Measurements from ENCODE around the gene INF2. TPM values are rescaled to one million over a fixed set of nuclear protein-coding genes. Genes with fewer than 3 reads are reported as not detected.

Gene INF2
- total RNA-seq, 2 donors from 2014 or later, result 50.1 to 210 TPM

- 88% methylated on average over 26 of the region's 31 CpGs for WGBS
- no peaks in the 10 kb centered on the region for H3K9me3 ChIP-seq
- intact Hi-C loops (cut with DNase I), result no loop called here
- TF ChIP-seq, protein P1, sequence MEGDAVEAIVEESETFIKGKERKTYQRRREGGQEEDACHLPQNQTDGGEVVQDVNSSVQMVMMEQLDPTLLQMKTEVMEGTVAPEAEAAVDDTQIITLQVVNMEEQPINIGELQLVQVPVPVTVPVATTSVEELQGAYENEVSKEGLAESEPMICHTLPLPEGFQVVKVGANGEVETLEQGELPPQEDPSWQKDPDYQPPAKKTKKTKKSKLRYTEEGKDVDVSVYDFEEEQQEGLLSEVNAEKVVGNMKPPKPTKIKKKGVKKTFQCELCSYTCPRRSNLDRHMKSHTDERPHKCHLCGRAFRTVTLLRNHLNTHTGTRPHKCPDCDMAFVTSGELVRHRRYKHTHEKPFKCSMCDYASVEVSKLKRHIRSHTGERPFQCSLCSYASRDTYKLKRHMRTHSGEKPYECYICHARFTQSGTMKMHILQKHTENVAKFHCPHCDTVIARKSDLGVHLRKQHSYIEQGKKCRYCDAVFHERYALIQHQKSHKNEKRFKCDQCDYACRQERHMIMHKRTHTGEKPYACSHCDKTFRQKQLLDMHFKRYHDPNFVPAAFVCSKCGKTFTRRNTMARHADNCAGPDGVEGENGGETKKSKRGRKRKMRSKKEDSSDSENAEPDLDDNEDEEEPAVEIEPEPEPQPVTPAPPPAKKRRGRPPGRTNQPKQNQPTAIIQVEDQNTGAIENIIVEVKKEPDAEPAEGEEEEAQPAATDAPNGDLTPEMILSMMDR (IDR thresholded peaks at IDR 0.05), result no peak
- TF ChIP-seq POLR2A (IDR thresholded peaks at IDR 0.05), result no peak
- no peak for TF ChIP-seq POLR2AphosphoS5 (IDR thresholded peaks at IDR 0.05)
- no peak for DNase-seq (ENCODE audit: low spot score)
- H3K4me3 ChIP-seq, result no peak overlapping the region
- H3K27ac ChIP-seq, result peak overlapping the region in 1 of 2 donors; percentile 65
- no peaks in the 10 kb centered on the region for H3K36me3 ChIP-seq
- no peaks in the 10 kb centered on the region for H3K27me3 ChIP-seq (replicated peaks; ENCODE audit: insufficient read depth)
- no peaks in the 10 kb centered on the region for H3K4me1 ChIP-seq (replicated peaks)
Observed at GRCh38 chr14:104734991-104735779, 45.8 kb downstream of the INF2 start.

DNA sequence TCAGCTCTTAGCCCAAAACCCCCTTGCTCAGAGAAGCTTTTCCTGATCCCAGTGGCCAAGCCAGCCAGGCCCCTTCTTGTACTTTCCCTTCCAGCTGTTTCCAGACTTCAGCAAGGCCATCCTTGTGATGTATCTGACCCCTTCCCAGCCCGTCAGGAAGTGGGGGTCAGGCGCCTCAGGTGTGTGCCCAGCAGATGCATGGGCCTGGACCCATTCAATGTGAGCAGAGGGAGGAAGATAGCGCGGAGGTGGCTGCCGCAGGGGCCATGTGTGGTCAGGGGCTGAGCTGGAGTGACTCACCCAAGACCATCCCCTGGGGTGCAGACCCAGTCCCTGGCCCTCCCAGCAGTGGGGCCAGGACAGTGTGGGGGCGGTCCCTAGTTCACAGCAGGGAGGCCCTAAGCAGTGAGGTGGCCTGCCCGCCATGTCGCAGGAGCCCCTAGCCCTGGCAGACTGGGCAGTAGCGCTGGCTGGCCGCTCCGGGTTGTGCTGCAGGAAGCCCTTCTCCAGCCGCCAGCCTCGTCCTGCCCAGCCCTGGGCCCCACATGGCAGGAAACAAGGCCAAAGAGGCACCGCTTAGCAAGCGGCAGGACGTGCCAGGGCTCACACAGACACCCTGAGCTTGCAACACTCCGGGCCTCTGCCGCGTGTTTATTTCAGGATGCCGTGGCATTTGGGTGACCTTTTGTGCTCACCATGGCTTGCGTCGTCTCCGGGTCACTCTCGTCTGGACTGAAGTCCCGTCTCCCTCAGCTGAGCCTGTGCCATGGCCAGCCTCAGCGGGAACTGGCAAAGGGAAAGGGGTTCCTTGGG lies 46.6 kb downstream of the INF2 start:
- WGBS, result 41% methylated on average over 23 of the region's 26 CpGs
- no peak overlapping the region for H3K4me3 ChIP-seq
- H3K4me1 ChIP-seq (replicated peaks), result no peaks in the 10 kb centered on the region
- H3K36me3 ChIP-seq, result no peaks in the 10 kb centered on the region
- no peaks in the 10 kb centered on the region for H3K9me3 ChIP-seq
- TF ChIP-seq POLR2AphosphoS5 (IDR thresholded peaks at IDR 0.05) (peak; percentile 76), POLR2A (IDR thresholded peaks at IDR 0.05) (peak; percentile 12)
- TF ChIP-seq, protein P1 (IDR thresholded peaks at IDR 0.05), result no peak
- H3K27ac ChIP-seq, result peak overlapping the region; percentile 44 to 65
- DNase-seq (ENCODE audit: low spot score), result no peak
- no peaks in the 10 kb centered on the region for H3K27me3 ChIP-seq (replicated peaks; ENCODE audit: insufficient read depth)
- intact Hi-C loops (cut with DNase I), result no loop called here

- WGBS, result 92% methylated on average over 18 of the region's 18 CpGs
- no peaks in the 10 kb centered on the region for H3K9me3 ChIP-seq
Observed at GRCh38 chr14:104738375-104739019, 49.1 kb downstream of the INF2 start.

GRCh38 chr14:104739026-104739425 lies 49.6 kb downstream of the INF2 start:
- intact Hi-C loops (cut with DNase I), result no loop called here
- no peak for DNase-seq (ENCODE audit: low spot score)
- H3K4me3 ChIP-seq, result no peak overlapping the region
- no peaks in the 10 kb centered on the region for H3K36me3 ChIP-seq
- no peaks in the 10 kb centered on the region for H3K27me3 ChIP-seq (replicated peaks; ENCODE audit: insufficient read depth)
- WGBS, result 97% methylated on average over 17 of the region's 17 CpGs
- no peaks in the 10 kb centered on the region for H3K9me3 ChIP-seq
- no peak overlapping the region for H3K27ac ChIP-seq
- no peaks in the 10 kb centered on the region for H3K4me1 ChIP-seq (replicated peaks)
- TF ChIP-seq POLR2AphosphoS5 (IDR thresholded peaks at IDR 0.05) (no peak), POLR2A (IDR thresholded peaks at IDR 0.05) (no peak)
- TF ChIP-seq, protein P1 (IDR thresholded peaks at IDR 0.05), result no peak

More at GRCh38 chr14:104738375-104739019, 49.1 kb downstream of the INF2 start:
- Histone ChIP-seq H3K4me3 (no peak overlapping the region), H3K4me1 (replicated peaks) (no peaks in the 10 kb centered on the region), H3K27me3 (replicated peaks; ENCODE audit: insufficient read depth) (no peaks in the 10 kb centered on the region), H3K36me3 (no peaks in the 10 kb centered on the region), H3K27ac (no peak overlapping the region)
- intact Hi-C loops (cut with DNase I), result no loop called here
- DNase-seq (ENCODE audit: low spot score), result no peak
- no peak for TF ChIP-seq POLR2AphosphoS5 (IDR thresholded peaks at IDR 0.05)
- no peak for TF ChIP-seq POLR2A (IDR thresholded peaks at IDR 0.05)
- TF ChIP-seq, protein P1 (IDR thresholded peaks at IDR 0.05), result no peak

Measured in prostate gland (tissue), 2 donors.